Measurements from ENCODE around the gene ANK2.

ANK2 gene

GRCh38 chr4:113088050-113088449 lies 38.6 kb downstream of the ANK2 start:
- Mint-ChIP-seq H3K27me3 (no peaks in the 10 kb centered on the region), H3K27ac (no peak overlapping the region), H3K4me1 (ENCODE audit: low read depth) (no peaks in the 10 kb centered on the region), H3K36me3 (ENCODE audit: low read depth) (no peaks in the 10 kb centered on the region), H3K4me3 (no peak overlapping the region), H3K9me3 (no peaks in the 10 kb centered on the region)
- intact Hi-C loops (cut with micrococcal nuclease), result no loop called here

GRCh38 chr4:113090954-113091353 lies 41.5 kb downstream of the ANK2 start:
- H3K27me3 Mint-ChIP-seq, result no peaks in the 10 kb centered on the region
- intact Hi-C loops (cut with micrococcal nuclease), result no loop called here
- H3K27ac Mint-ChIP-seq, result no peak overlapping the region
- no peaks in the 10 kb centered on the region for H3K9me3 Mint-ChIP-seq
- no peak overlapping the region for H3K4me3 Mint-ChIP-seq
- H3K36me3 Mint-ChIP-seq (ENCODE audit: low read depth), result no peaks in the 10 kb centered on the region
- no peaks in the 10 kb centered on the region for H3K4me1 Mint-ChIP-seq (ENCODE audit: low read depth)

- Mint-ChIP-seq H3K36me3 (ENCODE audit: low read depth) (no peaks in the 10 kb centered on the region), H3K27me3 (no peaks in the 10 kb centered on the region)
Measured at GRCh38 chr4:113094331-113094730, 44.9 kb downstream of the ANK2 start.

GRCh38 chr4:113094802-113095201 lies 45.3 kb downstream of the ANK2 start:
- intact Hi-C loops (cut with micrococcal nuclease), result no loop called here
- no peaks in the 10 kb centered on the region for H3K9me3 Mint-ChIP-seq
- H3K27me3 Mint-ChIP-seq, result no peaks in the 10 kb centered on the region
- no peaks in the 10 kb centered on the region for H3K36me3 Mint-ChIP-seq (ENCODE audit: low read depth)
- no peak overlapping the region for H3K27ac Mint-ChIP-seq
- no peak overlapping the region for H3K4me3 Mint-ChIP-seq
- no peaks in the 10 kb centered on the region for H3K4me1 Mint-ChIP-seq (ENCODE audit: low read depth)

More at GRCh38 chr4:113094331-113094730, 44.9 kb downstream of the ANK2 start:
- Mint-ChIP-seq H3K27ac (no peak overlapping the region), H3K4me3 (no peak overlapping the region), H3K9me3 (no peaks in the 10 kb centered on the region), H3K4me1 (ENCODE audit: low read depth) (no peaks in the 10 kb centered on the region)
- intact Hi-C loops (cut with micrococcal nuclease), result no loop called here

GRCh38 chr4:113101669-113102068 lies 52.2 kb downstream of the ANK2 start:
- no peaks in the 10 kb centered on the region for H3K4me1 Mint-ChIP-seq (ENCODE audit: low read depth)
- H3K9me3 Mint-ChIP-seq, result no peaks in the 10 kb centered on the region
- H3K4me3 Mint-ChIP-seq, result no peak overlapping the region
- intact Hi-C loops (cut with micrococcal nuclease), result no loop called here
- H3K36me3 Mint-ChIP-seq (ENCODE audit: low read depth), result no peaks in the 10 kb centered on the region
- H3K27ac Mint-ChIP-seq, result no peak overlapping the region
- H3K27me3 Mint-ChIP-seq, result no peaks in the 10 kb centered on the region

GRCh38 chr4:113103556-113103955 lies 54.1 kb downstream of the ANK2 start:
- Mint-ChIP-seq H3K36me3 (ENCODE audit: low read depth) (no peaks in the 10 kb centered on the region), H3K9me3 (no peaks in the 10 kb centered on the region), H3K4me1 (ENCODE audit: low read depth) (no peaks in the 10 kb centered on the region), H3K4me3 (no peak overlapping the region), H3K27me3 (no peaks in the 10 kb centered on the region), H3K27ac (no peak overlapping the region)
- intact Hi-C loops (cut with micrococcal nuclease), result no loop called here

GRCh38 chr4:113106108-113106507 lies 56.7 kb downstream of the ANK2 start:
- H3K4me1 Mint-ChIP-seq (ENCODE audit: low read depth), result no peaks in the 10 kb centered on the region
- intact Hi-C loops (cut with micrococcal nuclease), result no loop called here
- no peak overlapping the region for H3K4me3 Mint-ChIP-seq
- H3K27me3 Mint-ChIP-seq, result no peaks in the 10 kb centered on the region
- no peaks in the 10 kb centered on the region for H3K36me3 Mint-ChIP-seq (ENCODE audit: low read depth)
- no peaks in the 10 kb centered on the region for H3K9me3 Mint-ChIP-seq
- no peak overlapping the region for H3K27ac Mint-ChIP-seq

GRCh38 chr4:113109106-113109718 lies 59.8 kb downstream of the ANK2 start:
- Mint-ChIP-seq H3K4me1 (ENCODE audit: low read depth) (no peaks in the 10 kb centered on the region), H3K9me3 (no peaks in the 10 kb centered on the region), H3K27ac (no peak overlapping the region), H3K36me3 (ENCODE audit: low read depth) (no peaks in the 10 kb centered on the region), H3K4me3 (no peak overlapping the region), H3K27me3 (no peaks in the 10 kb centered on the region)
- intact Hi-C loops (cut with micrococcal nuclease), result no loop called here

- no peaks in the 10 kb centered on the region for H3K4me1 Mint-ChIP-seq (ENCODE audit: low read depth)
- H3K27me3 Mint-ChIP-seq, result no peaks in the 10 kb centered on the region
- H3K9me3 Mint-ChIP-seq, result no peaks in the 10 kb centered on the region
- no peak overlapping the region for H3K27ac Mint-ChIP-seq
- H3K4me3 Mint-ChIP-seq, result no peak overlapping the region
- intact Hi-C loops (cut with micrococcal nuclease), result no loop called here
- no peaks in the 10 kb centered on the region for H3K36me3 Mint-ChIP-seq (ENCODE audit: low read depth)
Measured at GRCh38 chr4:113112338-113112978, 63.0 kb downstream of the ANK2 start.

GRCh38 chr4:113113151-113113550 lies 63.7 kb downstream of the ANK2 start:
- intact Hi-C loops (cut with micrococcal nuclease), result no loop called here
- H3K36me3 Mint-ChIP-seq (ENCODE audit: low read depth), result no peaks in the 10 kb centered on the region
- no peak overlapping the region for H3K27ac Mint-ChIP-seq
- H3K4me1 Mint-ChIP-seq (ENCODE audit: low read depth), result no peaks in the 10 kb centered on the region
- H3K4me3 Mint-ChIP-seq, result no peak overlapping the region
- no peaks in the 10 kb centered on the region for H3K9me3 Mint-ChIP-seq
- no peaks in the 10 kb centered on the region for H3K27me3 Mint-ChIP-seq

GRCh38 chr4:113114884-113115283 lies 65.4 kb downstream of the ANK2 start:
- H3K27me3 Mint-ChIP-seq, result no peaks in the 10 kb centered on the region

GRCh38 chr4:113116414-113117357 lies 67.2 kb downstream of the ANK2 start:
- no peaks in the 10 kb centered on the region for H3K36me3 Mint-ChIP-seq (ENCODE audit: low read depth)
- no peak overlapping the region for H3K4me3 Mint-ChIP-seq
- intact Hi-C loops (cut with micrococcal nuclease), result no loop called here
- H3K27ac Mint-ChIP-seq, result no peak overlapping the region
- no peaks in the 10 kb centered on the region for H3K4me1 Mint-ChIP-seq (ENCODE audit: low read depth)
- no peaks in the 10 kb centered on the region for H3K9me3 Mint-ChIP-seq
- H3K27me3 Mint-ChIP-seq, result no peaks in the 10 kb centered on the region

More at GRCh38 chr4:113114884-113115283, 65.4 kb downstream of the ANK2 start:
- Mint-ChIP-seq H3K27ac (no peak overlapping the region), H3K36me3 (ENCODE audit: low read depth) (no peaks in the 10 kb centered on the region), H3K4me3 (no peak overlapping the region), H3K9me3 (no peaks in the 10 kb centered on the region), H3K4me1 (ENCODE audit: low read depth) (no peaks in the 10 kb centered on the region)
- intact Hi-C loops (cut with micrococcal nuclease), result no loop called here

- Mint-ChIP-seq H3K9me3 (no peaks in the 10 kb centered on the region), H3K27me3 (no peaks in the 10 kb centered on the region), H3K4me1 (ENCODE audit: low read depth) (no peaks in the 10 kb centered on the region), H3K27ac (no peak overlapping the region), H3K4me3 (no peak overlapping the region), H3K36me3 (ENCODE audit: low read depth) (no peaks in the 10 kb centered on the region)
- intact Hi-C loops (cut with micrococcal nuclease), result no loop called here
Measured at GRCh38 chr4:113117358-113117702, 67.9 kb downstream of the ANK2 start.

GRCh38 chr4:113122066-113122465 lies 72.6 kb downstream of the ANK2 start:
- Mint-ChIP-seq H3K36me3 (ENCODE audit: low read depth) (no peaks in the 10 kb centered on the region), H3K9me3 (no peaks in the 10 kb centered on the region), H3K4me3 (no peak overlapping the region), H3K27ac (no peak overlapping the region), H3K4me1 (ENCODE audit: low read depth) (no peaks in the 10 kb centered on the region), H3K27me3 (no peaks in the 10 kb centered on the region)
- intact Hi-C loops (cut with micrococcal nuclease), result no loop called here

Data from dendritic cell treated with granulocyte-macrophage colony-stimulating factor and Interleukin-4, amounts not matched to agents 40 ng/mL and 50 ng/mL, for 4 days (primary cell).